Measurements from ENCODE around the gene LILRB5.

- TF ChIP-seq, protein P1, sequence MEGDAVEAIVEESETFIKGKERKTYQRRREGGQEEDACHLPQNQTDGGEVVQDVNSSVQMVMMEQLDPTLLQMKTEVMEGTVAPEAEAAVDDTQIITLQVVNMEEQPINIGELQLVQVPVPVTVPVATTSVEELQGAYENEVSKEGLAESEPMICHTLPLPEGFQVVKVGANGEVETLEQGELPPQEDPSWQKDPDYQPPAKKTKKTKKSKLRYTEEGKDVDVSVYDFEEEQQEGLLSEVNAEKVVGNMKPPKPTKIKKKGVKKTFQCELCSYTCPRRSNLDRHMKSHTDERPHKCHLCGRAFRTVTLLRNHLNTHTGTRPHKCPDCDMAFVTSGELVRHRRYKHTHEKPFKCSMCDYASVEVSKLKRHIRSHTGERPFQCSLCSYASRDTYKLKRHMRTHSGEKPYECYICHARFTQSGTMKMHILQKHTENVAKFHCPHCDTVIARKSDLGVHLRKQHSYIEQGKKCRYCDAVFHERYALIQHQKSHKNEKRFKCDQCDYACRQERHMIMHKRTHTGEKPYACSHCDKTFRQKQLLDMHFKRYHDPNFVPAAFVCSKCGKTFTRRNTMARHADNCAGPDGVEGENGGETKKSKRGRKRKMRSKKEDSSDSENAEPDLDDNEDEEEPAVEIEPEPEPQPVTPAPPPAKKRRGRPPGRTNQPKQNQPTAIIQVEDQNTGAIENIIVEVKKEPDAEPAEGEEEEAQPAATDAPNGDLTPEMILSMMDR (IDR thresholded peaks at IDR 0.05) = no peak
- no peak for TF ChIP-seq POLR2A (IDR thresholded peaks at IDR 0.05)
These were observed 50.3 kb downstream of the LILRB5 start for GRCh38 chr19:54206831-54207177.

Data from breast epithelium (tissue), 3 donors.